Ascending aorta (tissue), 2 donors: ENCODE results near the gene LARGE1. TPM values are rescaled to one million over a fixed set of nuclear protein-coding genes. Genes with fewer than 3 reads are reported as not detected.

ENCODE experiments used
- DNase-seq, 2 donors: peaks; one replicate each; pipeline ENCODE4 v3.0.0-alpha.2; 2019; ENCODE audit warnings: low spot score in 2 of 2
- H3K27ac ChIP-seq, 2 donors: fragments of 200-600 bp; sonication (generic); one replicate each; pipeline ENCODE4 v1.5.1; 2016 to 2017; ENCODE audit warnings: mild to moderate bottlenecking in 1 of 2
- H3K27me3 ChIP-seq: fragments of 200-600 bp; sonication (generic); one replicate; pipeline ENCODE4 v1.5.1; 2017
- H3K36me3 ChIP-seq, 2 donors: fragments of 200-600 bp; sonication (generic); one replicate each; pipeline ENCODE4 v1.5.1; 2016
- H3K4me1 ChIP-seq, 2 donors: fragments of 200-600 bp; sonication (generic); one replicate each; pipeline ENCODE4 v1.5.1; 2016 to 2017; ENCODE audit warnings: mild to moderate bottlenecking in 1 of 2
- H3K4me3 ChIP-seq, 2 donors: fragments of 200-600 bp; sonication (generic); one replicate each; pipeline ENCODE4 v1.5.1; 2016 to 2017; ENCODE audit warnings: mild to moderate bottlenecking in 1 of 2
- H3K9me3 ChIP-seq, 2 donors: fragments of 200-600 bp; sonication (generic); one replicate each; pipeline ENCODE4 v1.5.1; 2016
- intact Hi-C: fragments of 100-400 bp; cut with DNase I; formaldehyde crosslinking; loops from one replicate; pipeline ENCODE4 v1.15.1; 2023
- total RNA-seq: library from RNA; depleted of rRNA; stranded (reverse); fragments of >200 nt; gene quantifications from one replicate; pipeline ENCODE4 v1.1.0, GENCODE V29; 2016
- TF ChIP-seq, protein P1 (sequence below), 3 experiments: fragments of 200-600 bp in 2 of 3; fragments of 450-650 bp in 1 of 3; sonication (generic) in 2 of 3; IDR thresholded peaks; one replicate each; pipeline ENCODE4 v1.5.1; 2016 to 2019; ENCODE audit warnings: antibody characterized with exemption in 3 of 3, mild to moderate bottlenecking in 1 of 3, moderate library complexity in 1 of 3

LARGE1 gene
- total RNA-seq, 1 donor from 2014 or later, result 40.6 TPM

DNA sequence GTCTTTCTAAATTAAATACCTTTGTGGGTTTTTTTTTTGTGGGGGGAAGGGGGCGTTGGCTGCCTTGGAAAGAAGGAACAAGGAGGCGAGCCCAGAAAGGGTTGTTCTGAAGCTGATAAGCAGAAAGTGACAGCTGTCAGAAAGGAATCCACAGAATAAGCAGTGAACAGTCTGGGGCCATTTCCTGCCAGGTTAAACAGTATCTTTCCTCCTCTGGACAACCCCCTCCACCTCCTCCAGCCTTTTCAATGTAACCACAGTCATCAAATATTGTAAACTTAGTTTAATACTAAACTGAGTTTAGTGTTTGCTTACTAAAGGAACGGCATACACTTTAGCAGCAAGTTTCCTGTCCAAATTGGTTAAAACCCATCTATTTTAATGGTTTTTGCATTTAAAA, 590.9 kb downstream of the LARGE1 start:
- H3K4me3 ChIP-seq, result no peak overlapping the region
- no peaks in the 10 kb centered on the region for H3K9me3 ChIP-seq
- intact Hi-C loops, result no loop called here
- H3K4me1 ChIP-seq, result no peaks in the 10 kb centered on the region
- H3K27me3 ChIP-seq, result no peaks in the 10 kb centered on the region
- no peak for DNase-seq
- TF ChIP-seq, protein P1, sequence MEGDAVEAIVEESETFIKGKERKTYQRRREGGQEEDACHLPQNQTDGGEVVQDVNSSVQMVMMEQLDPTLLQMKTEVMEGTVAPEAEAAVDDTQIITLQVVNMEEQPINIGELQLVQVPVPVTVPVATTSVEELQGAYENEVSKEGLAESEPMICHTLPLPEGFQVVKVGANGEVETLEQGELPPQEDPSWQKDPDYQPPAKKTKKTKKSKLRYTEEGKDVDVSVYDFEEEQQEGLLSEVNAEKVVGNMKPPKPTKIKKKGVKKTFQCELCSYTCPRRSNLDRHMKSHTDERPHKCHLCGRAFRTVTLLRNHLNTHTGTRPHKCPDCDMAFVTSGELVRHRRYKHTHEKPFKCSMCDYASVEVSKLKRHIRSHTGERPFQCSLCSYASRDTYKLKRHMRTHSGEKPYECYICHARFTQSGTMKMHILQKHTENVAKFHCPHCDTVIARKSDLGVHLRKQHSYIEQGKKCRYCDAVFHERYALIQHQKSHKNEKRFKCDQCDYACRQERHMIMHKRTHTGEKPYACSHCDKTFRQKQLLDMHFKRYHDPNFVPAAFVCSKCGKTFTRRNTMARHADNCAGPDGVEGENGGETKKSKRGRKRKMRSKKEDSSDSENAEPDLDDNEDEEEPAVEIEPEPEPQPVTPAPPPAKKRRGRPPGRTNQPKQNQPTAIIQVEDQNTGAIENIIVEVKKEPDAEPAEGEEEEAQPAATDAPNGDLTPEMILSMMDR (IDR thresholded peaks at IDR 0.05), result no peak
- no peak overlapping the region for H3K27ac ChIP-seq
- peaks cover 0 to 3% of the 10 kb centered on the region in 2 donors for H3K36me3 ChIP-seq

DNA sequence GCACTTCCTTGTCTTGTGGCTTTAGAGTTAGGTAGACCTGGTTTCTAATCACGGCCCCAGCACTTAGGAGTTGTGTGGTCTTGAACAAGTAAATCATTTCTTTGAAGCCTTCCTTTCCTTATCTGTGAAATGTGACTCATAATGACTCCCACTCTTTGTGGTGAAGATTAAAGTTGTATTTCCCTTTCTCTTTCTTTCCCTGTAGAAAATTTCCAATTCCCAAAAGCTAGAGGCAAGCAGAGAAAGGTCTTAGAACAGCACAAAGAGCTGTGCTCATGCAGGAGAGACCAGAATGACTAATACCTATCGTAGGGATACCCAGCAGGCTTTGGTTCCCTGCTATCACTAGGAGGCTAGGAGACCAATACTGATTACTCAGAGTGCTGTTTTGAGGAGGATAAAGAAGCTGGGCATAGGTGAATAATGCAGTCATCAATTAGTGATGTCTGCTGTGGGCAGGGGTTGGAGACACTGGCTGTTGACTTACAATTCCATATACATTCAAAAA, 591.4 kb downstream of the LARGE1 start:
- Histone ChIP-seq H3K36me3 (peaks cover 0 to 3% of the 10 kb centered on the region in 2 donors), H3K4me3 (no peak overlapping the region), H3K27ac (no peak overlapping the region), H3K4me1 (no peaks in the 10 kb centered on the region), H3K27me3 (no peaks in the 10 kb centered on the region), H3K9me3 (no peaks in the 10 kb centered on the region)
- intact Hi-C loops, result no loop called here
- DNase-seq, result no peak
- TF ChIP-seq, protein P1 (IDR thresholded peaks at IDR 0.05), result no peak

DNA sequence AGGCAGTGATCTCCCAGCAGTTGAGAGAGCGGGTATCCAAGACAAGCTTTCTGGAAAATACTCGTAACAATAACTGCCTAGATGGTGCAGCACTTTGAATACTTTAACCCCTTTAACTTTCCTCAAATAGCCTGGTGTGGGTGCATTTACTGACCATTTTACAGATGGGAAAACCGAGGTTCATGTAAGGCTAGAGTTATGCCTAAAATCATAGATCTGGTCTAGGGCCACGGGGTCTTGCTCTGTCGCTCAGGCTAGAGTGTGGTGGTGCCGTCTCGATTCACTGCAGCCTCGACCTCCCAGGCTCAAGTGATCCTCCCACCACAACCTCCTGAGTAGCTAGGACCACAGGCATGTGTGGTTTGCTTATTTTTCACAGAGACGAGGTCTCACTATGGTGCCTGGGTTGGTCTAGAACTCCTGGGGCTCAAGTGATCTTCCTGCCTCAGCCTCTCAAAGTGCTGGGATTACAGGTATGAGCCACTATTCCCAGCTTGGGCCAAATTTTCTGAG, 592.9 kb downstream of the LARGE1 start:
- Histone ChIP-seq H3K4me1 (no peaks in the 10 kb centered on the region), H3K27ac (no peak overlapping the region), H3K9me3 (no peaks in the 10 kb centered on the region), H3K36me3 (peaks cover 0 to 2% of the 10 kb centered on the region in 2 donors), H3K27me3 (no peaks in the 10 kb centered on the region), H3K4me3 (no peak overlapping the region)
- intact Hi-C loops, result no loop called here
- no peak for DNase-seq
- TF ChIP-seq, protein P1 (IDR thresholded peaks at IDR 0.05), result no peak

DNA sequence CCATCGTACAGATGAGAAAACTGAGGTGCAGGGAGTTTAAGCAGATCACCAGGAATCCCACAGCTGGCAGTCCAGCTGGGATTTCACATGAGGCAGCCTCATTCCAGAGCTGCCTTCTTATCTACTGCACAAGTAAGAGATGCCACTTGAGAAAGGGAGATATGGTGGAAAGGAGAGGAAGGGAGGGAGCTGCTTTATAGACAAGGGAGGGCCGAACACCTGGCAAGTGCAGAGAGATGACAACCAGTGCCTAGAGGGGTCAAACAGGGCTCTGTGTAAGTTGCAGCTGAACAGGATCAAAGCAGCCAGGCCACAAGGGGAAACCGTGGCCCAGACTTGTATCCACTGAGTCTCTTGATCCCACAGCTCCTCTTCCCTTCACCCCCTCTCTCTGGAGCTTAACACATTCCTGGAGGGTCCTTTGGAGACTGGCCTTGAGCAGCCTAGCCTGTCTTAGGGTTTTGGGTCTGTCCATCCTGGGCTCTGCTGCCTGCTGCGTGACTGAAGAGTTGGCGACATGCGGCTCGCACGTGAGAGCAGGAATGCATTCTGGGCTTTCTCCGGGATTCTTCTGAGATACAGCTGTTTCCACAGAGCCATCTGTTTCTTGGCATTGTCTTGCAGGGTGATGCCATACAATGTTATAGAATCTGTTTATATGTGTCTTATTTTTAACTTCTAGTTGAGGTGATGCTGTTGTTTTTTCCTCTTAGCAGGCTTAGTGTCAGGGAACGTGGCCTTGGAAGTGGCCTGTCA, 593.6 kb downstream of the LARGE1 start:
- Histone ChIP-seq H3K36me3 (peaks cover 0 to 5% of the 10 kb centered on the region in 2 donors), H3K27ac (no peak overlapping the region), H3K27me3 (no peaks in the 10 kb centered on the region), H3K4me1 (no peaks in the 10 kb centered on the region), H3K9me3 (no peaks in the 10 kb centered on the region), H3K4me3 (no peak overlapping the region)
- DNase-seq, result no peak
- intact Hi-C loops, result no loop called here
- TF ChIP-seq, protein P1 (IDR thresholded peaks at IDR 0.05), result no peak

DNA sequence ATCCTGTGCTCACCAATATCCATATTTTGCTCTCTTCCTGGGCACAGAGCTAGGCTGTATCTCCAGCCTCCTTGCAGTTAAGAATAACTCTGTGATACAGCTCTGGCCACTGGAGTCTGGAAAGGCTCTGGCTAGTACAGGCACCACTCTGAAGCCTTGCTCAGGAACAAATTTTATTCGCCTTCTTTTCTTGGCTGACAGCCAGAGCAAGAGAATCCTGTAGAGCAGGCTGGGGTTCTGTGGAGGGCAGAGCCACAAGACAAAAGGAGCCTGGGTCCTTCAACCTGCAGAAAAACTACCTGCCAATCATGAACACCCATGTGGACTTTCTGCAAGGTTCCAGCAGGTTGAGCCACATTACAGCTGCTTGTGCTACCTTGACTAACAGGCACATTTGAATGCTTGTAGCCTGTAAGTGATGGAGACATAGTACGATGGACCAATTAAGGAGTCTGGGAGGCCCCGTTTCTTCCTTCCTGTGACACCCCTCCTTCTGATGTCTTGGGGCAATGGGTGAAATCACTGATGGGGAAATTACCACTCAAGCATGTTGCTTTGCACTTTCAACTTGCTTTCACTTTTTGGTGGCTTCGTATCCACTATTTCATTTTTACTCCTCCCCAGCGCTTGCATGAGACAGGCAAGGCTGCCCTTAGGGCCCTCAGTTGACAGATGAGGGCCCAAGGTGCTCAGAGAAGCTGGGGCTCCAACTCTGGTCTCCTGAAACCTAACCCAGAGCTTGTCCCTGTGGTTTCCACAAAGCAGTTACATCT, 594.9 kb downstream of the LARGE1 start:
- no peak overlapping the region for H3K27ac ChIP-seq
- H3K4me3 ChIP-seq, result no peak overlapping the region
- no peaks in the 10 kb centered on the region for H3K4me1 ChIP-seq
- H3K27me3 ChIP-seq, result no peaks in the 10 kb centered on the region
- peaks cover 0 to 5% of the 10 kb centered on the region in 2 donors for H3K36me3 ChIP-seq
- intact Hi-C loops, result no loop called here
- TF ChIP-seq, protein P1 (IDR thresholded peaks at IDR 0.05), result no peak
- H3K9me3 ChIP-seq, result no peaks in the 10 kb centered on the region
- DNase-seq, result no peak
